Measurements from ENCODE around the gene SBNO2. TPM values are rescaled to one million over a fixed set of nuclear protein-coding genes. Genes with fewer than 3 reads are reported as not detected.

SBNO2 gene
- total and polyA plus RNA-seq, 9 of the 15 experiments (the other 6 are each of a cell fraction or from before 2014, with no cell fraction given), result 0.01 to 46.2 (median 6.7) TPM

DNA sequence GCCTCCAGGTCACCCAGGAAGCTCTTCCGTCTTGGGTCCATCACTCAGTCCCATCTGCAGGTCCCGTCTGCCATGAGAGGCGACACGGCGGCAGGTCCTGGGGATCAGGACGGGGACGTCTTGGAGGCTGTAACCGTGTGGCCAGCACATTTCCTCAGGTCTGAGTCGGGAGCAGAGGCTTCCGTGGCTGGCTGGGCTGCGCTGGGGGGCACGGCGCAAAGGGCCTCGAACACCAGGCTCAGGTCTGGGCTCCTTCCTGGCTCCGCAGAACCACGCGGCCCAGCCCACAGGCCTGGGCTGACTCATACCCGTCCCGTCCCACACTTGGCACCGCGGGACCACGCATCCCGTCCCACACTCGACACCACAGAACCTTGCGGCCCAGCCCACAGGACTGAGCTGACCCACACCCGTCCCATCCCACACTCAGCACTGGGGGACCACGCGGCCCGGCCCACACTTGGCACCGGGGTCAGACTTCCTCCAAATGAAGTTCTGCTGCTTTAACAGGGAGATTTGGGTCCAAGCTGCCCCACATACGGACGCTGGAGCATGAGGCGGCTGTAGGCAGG, 30.2 kb downstream of the SBNO2 start:
- peak; percentile 63 for TF ChIP-seq ZBTB33 (CRISPR knock-in tag; IDR thresholded peaks at IDR 0.05)
- TF ChIP-seq, protein P1, sequence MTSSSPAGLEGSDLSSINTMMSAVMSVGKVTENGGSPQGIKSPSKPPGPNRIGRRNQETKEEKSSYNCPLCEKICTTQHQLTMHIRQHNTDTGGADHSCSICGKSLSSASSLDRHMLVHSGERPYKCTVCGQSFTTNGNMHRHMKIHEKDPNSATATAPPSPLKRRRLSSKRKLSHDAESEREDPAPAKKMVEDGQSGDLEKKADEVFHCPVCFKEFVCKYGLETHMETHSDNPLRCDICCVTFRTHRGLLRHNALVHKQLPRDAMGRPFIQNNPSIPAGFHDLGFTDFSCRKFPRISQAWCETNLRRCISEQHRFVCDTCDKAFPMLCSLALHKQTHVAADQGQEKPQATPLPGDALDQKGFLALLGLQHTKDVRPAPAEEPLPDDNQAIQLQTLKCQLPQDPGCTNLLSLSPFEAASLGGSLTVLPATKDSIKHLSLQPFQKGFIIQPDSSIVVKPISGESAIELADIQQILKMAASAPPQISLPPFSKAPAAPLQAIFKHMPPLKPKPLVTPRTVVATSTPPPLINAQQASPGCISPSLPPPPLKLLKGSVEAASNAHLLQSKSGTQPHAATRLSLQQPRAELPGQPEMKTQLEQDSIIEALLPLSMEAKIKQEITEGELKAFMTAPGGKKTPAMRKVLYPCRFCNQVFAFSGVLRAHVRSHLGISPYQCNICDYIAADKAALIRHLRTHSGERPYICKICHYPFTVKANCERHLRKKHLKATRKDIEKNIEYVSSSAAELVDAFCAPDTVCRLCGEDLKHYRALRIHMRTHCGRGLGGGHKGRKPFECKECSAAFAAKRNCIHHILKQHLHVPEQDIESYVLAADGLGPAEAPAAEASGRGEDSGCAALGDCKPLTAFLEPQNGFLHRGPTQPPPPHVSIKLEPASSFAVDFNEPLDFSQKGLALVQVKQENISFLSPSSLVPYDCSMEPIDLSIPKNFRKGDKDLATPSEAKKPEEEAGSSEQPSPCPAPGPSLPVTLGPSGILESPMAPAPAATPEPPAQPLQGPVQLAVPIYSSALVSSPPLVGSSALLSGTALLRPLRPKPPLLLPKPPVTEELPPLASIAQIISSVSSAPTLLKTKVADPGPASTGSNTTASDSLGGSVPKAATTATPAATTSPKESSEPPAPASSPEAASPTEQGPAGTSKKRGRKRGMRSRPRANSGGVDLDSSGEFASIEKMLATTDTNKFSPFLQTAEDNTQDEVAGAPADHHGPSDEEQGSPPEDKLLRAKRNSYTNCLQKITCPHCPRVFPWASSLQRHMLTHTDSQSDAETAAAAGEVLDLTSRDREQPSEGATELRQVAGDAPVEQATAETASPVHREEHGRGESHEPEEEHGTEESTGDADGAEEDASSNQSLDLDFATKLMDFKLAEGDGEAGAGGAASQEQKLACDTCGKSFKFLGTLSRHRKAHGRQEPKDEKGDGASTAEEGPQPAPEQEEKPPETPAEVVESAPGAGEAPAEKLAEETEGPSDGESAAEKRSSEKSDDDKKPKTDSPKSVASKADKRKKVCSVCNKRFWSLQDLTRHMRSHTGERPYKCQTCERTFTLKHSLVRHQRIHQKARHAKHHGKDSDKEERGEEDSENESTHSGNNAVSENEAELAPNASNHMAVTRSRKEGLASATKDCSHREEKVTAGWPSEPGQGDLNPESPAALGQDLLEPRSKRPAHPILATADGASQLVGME (CRISPR knock-in tag; IDR thresholded peaks at IDR 0.05), result no peak
- ATAC-seq, result no peak
- H2AFZ ChIP-seq (ENCODE audit: low read depth, low read length), result no peak overlapping the region
- no peaks in the 10 kb centered on the region for H3K9me1 ChIP-seq (ENCODE audit: control insufficient read depth, insufficient read depth, low read length)
- H3K9me3 ChIP-seq (replicated peaks; ENCODE audit: control insufficient read depth, insufficient read depth, low read depth, low read length), result no peaks in the 10 kb centered on the region
- no peaks in the 10 kb centered on the region for H3K27me3 ChIP-seq (ENCODE audit: control insufficient read depth in 2 of 2, insufficient read depth in 2 of 2, low read length in 2 of 2)
- ChIA-PET POLR2A (no interaction called here), CTCF (ENCODE audit: low intra/inter-chr PET ratio) (no interaction called here)
- intact Hi-C loops (cut with micrococcal nuclease), result no loop called here
- H3K27ac ChIP-seq (ENCODE audit: extremely low read depth, low read depth, low read length), result no peak overlapping the region
- FAIRE-seq, result no peak
- H3K36me3 ChIP-seq (ENCODE audit: control insufficient read depth, insufficient read depth, low read length), result peaks cover 25% of the 10 kb centered on the region; the same call in 2 of the 3 replicates
- H3K4me2 ChIP-seq (ENCODE audit: insufficient read depth, low read length), result no peak overlapping the region
- no peak for DNase-seq (ENCODE audit: extremely low read depth in 1 of 4, low spot score in 3 of 4)
- H3K9ac ChIP-seq (ENCODE audit: insufficient read depth in 1 of 2, low read depth in 2 of 2, low read length in 2 of 2), result no peak overlapping the region
- in situ Hi-C loops (cut with MboI), result no loop called here
- 95% methylated on average over 24 of the region's 33 CpGs for WGBS (ENCODE audit: insufficient coverage, low coverage, missing lambda C conversion rate)
- peaks cover 0 to 48% of the 10 kb centered on the region in 2 experiments; a peak in 2 of 5 replicates for H3K4me1 ChIP-seq (replicated peaks in 1 of 2; ENCODE audit: control insufficient read depth in 2 of 2, insufficient read depth in 2 of 2, low read length in 2 of 2)
- H3K79me2 ChIP-seq (ENCODE audit: control insufficient read depth, insufficient read depth, low read length), result no peaks in the 10 kb centered on the region; the same call in 2 of the 3 replicates
- no TSS peak for BruUV-seq (replicated peaks)
- no peak overlapping the region for H3K4me3 ChIP-seq
- H4K20me1 ChIP-seq (replicated peaks; ENCODE audit: control insufficient read depth, insufficient read depth, low read length), result no peaks in the 10 kb centered on the region
